Loucy (cell line): ENCODE results near the gene MYH14.
"Not testable (repeated sequence)": the region's sequence is repeated elsewhere in the genome, so short reads cannot be mapped to it uniquely, and the experiment has no call there.

ENCODE experiments used
- H2AFZ ChIP-seq: fragments of 200-600 bp; sonication (generic); 2 replicates; pipeline ENCODE4 v1.6.0; 2016; ENCODE audit warnings: antibody characterized with exemption, mild to moderate bottlenecking, low read length, moderate library complexity
- H3F3A ChIP-seq: fragments of 200-600 bp; 2 replicates; pipeline ENCODE4 v1.6.0; 2016; ENCODE audit warnings: antibody characterized with exemption, low read depth, mild to moderate bottlenecking
- H3K27me3 ChIP-seq: fragments of 200-600 bp; sonication (generic); 2 replicates; pipeline ENCODE4 v1.6.1; 2014; ENCODE audit warnings: low read length, mild to moderate bottlenecking; ENCODE audit not compliant: insufficient read depth, poor library complexity, severe bottlenecking
- H3K36me3 ChIP-seq: fragments of 200-600 bp; sonication (generic); 2 replicates; pipeline ENCODE4 v1.6.1; 2016; ENCODE audit warnings: low read length; ENCODE audit not compliant: insufficient read depth
- H3K4me1 ChIP-seq: fragments of 200-600 bp; sonication (generic); 2 replicates; pipeline ENCODE4 v1.5.1; 2014; ENCODE audit warnings: low read length, mild to moderate bottlenecking; ENCODE audit not compliant: insufficient read depth, poor library complexity, severe bottlenecking
- H3K4me2 ChIP-seq: fragments of 200-600 bp; sonication (generic); 2 replicates; pipeline ENCODE4 v1.6.0; 2014; ENCODE audit warnings: antibody characterized with exemption, low read length, low read depth, mild to moderate bottlenecking; ENCODE audit not compliant: poor library complexity, severe bottlenecking
- H3K4me3 ChIP-seq: fragments of 200-600 bp; sonication (generic); 2 replicates; pipeline ENCODE4 v1.5.1; 2014; ENCODE audit warnings: low read length, mild to moderate bottlenecking, mixed read lengths; ENCODE audit not compliant: poor library complexity, severe bottlenecking
- H3K79me2 ChIP-seq: fragments of 200-600 bp; sonication (generic); 2 replicates; pipeline ENCODE4 v1.6.1; 2014; ENCODE audit warnings: low read length; ENCODE audit not compliant: insufficient read depth
- H3K9ac ChIP-seq: fragments of 200-600 bp; sonication (generic); 2 replicates; pipeline ENCODE4 v1.6.0; 2014; ENCODE audit warnings: mild to moderate bottlenecking, low read depth, low read length, moderate library complexity; ENCODE audit not compliant: poor library complexity, severe bottlenecking
- H3K9me2 ChIP-seq: fragments of 200-600 bp; sonication (generic); replicated peaks from 2 replicates; pipeline ENCODE4 v1.6.1; 2016; ENCODE audit warnings: low read depth, low read length, mixed read lengths
- H3K9me3 ChIP-seq: fragments of 200-600 bp; sonication (generic); 2 replicates; pipeline ENCODE4 v1.6.1; 2014; ENCODE audit warnings: mild to moderate bottlenecking, antibody characterized with exemption, low read length, low read depth; ENCODE audit not compliant: insufficient read depth
- H4K20me1 ChIP-seq: fragments of 200-600 bp; sonication (generic); 2 replicates; pipeline ENCODE4 v1.6.0; 2014; ENCODE audit warnings: antibody characterized with exemption, low read length, mild to moderate bottlenecking; ENCODE audit not compliant: insufficient read depth, poor library complexity, severe bottlenecking
- EZH2phosphoT487 ChIP-seq: fragments of 200-600 bp; IDR thresholded peaks from 2 replicates; pipeline ENCODE4 v1.6.1; 2018; ENCODE audit warnings: antibody characterized with exemption, mild to moderate bottlenecking, moderate library complexity, borderline replicate concordance
- TF ChIP-seq, protein P1 (sequence below): fragments of 200-600 bp; sonication (generic); conservative IDR thresholded peaks from 2 replicates; pipeline ENCODE4 v1.5.1; 2014; ENCODE audit warnings: mild to moderate bottlenecking, antibody characterized with exemption, low read length

Gene MYH14

DNA sequence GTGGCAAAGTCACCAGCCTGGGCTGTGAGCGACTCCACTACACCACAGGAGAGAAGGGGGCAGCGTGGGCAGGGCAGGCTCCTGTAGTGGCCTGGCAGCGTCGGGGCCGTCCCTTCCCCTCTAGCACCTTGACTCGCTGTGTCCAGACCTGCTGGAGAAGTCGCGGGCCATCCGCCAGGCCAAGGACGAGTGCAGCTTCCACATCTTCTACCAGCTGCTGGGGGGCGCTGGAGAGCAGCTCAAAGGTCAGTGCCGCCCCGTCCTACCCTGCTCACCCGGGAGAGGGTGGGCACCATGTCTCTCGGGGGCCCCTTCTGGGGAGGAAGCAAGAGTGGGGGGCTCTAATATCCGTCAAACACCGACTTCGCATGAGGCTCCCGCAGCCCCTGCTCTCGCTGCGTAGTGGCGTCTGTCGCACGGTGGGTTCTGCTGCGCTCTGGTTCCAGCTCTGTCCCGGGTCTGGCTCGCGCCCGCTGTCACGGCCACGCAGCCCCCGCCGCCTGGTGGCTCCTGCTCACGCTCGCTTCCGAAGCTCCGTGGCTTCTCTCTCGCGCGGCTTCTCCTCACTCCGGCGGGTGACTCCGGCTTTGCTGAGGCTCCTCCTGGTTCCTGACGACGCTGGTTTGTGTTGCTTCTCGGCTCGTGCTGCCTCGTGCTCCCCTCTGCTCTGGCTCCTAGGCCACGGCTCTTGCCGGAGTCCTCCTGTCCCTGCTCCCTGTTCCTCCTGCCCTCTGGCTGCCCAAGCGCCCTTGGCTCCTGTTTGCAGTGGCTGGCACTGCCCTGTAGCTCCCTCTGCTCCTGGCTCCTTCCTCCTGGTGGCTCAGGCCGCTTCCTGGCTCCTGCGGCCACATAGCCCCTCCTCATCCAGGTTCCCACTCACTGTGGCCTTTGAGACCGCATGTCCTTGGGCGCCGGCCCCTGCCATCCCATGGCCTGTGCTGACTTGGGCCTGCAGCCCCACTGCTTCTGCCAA, 27.2 kb downstream of the MYH14 start:
- Histone ChIP-seq H2AFZ (no peak overlapping the region), H3K36me3 (no peaks in the 10 kb centered on the region), H3K4me1 (no peaks in the 10 kb centered on the region), H3K9me3 (no peaks in the 10 kb centered on the region), H3F3A (no peaks in the 10 kb centered on the region), H3K9ac (no peak overlapping the region), H3K4me2 (no peak overlapping the region), H3K4me3 (no peak overlapping the region), H4K20me1 (no peaks in the 10 kb centered on the region), H3K9me2 (no peaks in the 10 kb centered on the region), H3K79me2 (no peaks in the 10 kb centered on the region), H3K27me3 (no peaks in the 10 kb centered on the region)
- TF ChIP-seq, protein P1, sequence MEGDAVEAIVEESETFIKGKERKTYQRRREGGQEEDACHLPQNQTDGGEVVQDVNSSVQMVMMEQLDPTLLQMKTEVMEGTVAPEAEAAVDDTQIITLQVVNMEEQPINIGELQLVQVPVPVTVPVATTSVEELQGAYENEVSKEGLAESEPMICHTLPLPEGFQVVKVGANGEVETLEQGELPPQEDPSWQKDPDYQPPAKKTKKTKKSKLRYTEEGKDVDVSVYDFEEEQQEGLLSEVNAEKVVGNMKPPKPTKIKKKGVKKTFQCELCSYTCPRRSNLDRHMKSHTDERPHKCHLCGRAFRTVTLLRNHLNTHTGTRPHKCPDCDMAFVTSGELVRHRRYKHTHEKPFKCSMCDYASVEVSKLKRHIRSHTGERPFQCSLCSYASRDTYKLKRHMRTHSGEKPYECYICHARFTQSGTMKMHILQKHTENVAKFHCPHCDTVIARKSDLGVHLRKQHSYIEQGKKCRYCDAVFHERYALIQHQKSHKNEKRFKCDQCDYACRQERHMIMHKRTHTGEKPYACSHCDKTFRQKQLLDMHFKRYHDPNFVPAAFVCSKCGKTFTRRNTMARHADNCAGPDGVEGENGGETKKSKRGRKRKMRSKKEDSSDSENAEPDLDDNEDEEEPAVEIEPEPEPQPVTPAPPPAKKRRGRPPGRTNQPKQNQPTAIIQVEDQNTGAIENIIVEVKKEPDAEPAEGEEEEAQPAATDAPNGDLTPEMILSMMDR, result no peak
- no peak for TF ChIP-seq EZH2phosphoT487

DNA sequence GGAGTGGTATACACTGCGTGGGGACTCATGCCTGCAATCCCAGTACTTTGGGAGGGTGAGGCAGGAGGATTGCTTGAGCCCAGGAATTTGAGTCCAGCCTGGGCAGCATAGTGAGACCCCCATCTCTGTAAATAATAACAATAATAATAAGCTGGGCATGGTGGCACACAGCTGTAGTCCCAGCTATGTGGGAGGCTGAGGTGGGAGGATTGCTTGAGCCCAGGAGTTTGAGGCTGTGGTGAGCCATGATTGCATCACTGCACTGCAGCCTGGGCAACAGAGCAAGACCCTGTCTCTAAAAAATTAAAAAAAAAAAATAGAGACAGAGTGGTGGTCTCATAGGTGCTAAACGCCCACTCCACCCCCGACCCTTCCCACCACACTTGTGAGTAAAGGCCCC, 28.0 kb downstream of the MYH14 start:
- not testable (repeated sequence) for H3K4me1 ChIP-seq, H3K36me3 ChIP-seq, H3K9me3 ChIP-seq, H3K9me2 ChIP-seq, H3K79me2 ChIP-seq, H4K20me1 ChIP-seq, H3K27me3 ChIP-seq, H3K4me3 ChIP-seq, H3K4me2 ChIP-seq, H3K9ac ChIP-seq, H2AFZ ChIP-seq, H3F3A ChIP-seq

DNA sequence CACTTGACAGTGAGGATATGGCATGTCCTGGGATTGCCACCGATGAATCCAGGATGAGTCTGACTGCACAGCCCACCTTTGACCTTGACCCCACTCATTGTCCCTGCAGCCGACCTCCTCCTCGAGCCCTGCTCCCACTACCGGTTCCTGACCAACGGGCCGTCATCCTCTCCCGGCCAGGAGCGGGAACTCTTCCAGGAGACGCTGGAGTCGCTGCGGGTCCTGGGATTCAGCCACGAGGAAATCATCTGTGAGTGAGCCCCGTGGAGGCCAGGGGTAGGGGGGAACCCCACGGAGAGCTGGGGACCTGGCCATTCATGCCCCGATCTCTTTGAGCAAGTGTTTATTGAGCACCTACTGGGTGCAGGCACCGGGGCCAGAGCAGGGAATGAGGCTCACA, 28.4 kb downstream of the MYH14 start:
- Histone ChIP-seq H3K9me3 (no peaks in the 10 kb centered on the region), H3K36me3 (no peaks in the 10 kb centered on the region), H3K79me2 (no peaks in the 10 kb centered on the region), H2AFZ (no peak overlapping the region), H3K9ac (no peak overlapping the region), H3K4me2 (no peak overlapping the region), H3K9me2 (no peaks in the 10 kb centered on the region), H3K4me3 (no peak overlapping the region), H4K20me1 (no peaks in the 10 kb centered on the region), H3K27me3 (no peaks in the 10 kb centered on the region), H3K4me1 (no peaks in the 10 kb centered on the region), H3F3A (no peaks in the 10 kb centered on the region)
- TF ChIP-seq EZH2phosphoT487, result no peak
- TF ChIP-seq, protein P1, result no peak

DNA sequence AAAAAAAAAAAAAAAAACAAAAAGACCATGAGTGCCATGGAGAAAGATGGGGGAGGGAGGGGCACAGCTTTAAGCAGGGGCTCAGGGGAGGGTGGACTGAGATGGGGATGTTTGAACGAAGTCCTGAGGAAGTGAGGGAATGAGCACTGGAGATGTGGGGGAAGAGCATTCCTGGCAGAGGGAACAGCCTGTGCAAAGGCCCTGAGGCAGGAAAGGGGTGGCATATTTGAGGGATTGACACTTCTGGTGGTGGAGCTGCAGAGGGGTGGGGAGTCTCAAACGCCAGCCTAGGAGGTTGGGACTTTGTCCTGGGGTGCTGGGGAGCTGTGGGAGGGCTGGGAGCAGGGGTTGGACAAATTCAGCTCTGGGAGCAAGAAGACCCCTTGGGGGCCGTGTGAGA, 29.2 kb downstream of the MYH14 start:
- no peak overlapping the region for H2AFZ ChIP-seq
- no peaks in the 10 kb centered on the region for H3K79me2 ChIP-seq
- H3K36me3 ChIP-seq, result no peaks in the 10 kb centered on the region
- H3K9me3 ChIP-seq, result no peaks in the 10 kb centered on the region
- no peak overlapping the region for H3K4me2 ChIP-seq
- H3K9me2 ChIP-seq, result no peaks in the 10 kb centered on the region
- H3K9ac ChIP-seq, result no peak overlapping the region
- no peak overlapping the region for H3K4me3 ChIP-seq
- no peak for TF ChIP-seq EZH2phosphoT487
- TF ChIP-seq, protein P1, result no peak
- H3K4me1 ChIP-seq, result no peaks in the 10 kb centered on the region
- no peaks in the 10 kb centered on the region for H4K20me1 ChIP-seq
- no peaks in the 10 kb centered on the region for H3F3A ChIP-seq
- no peaks in the 10 kb centered on the region for H3K27me3 ChIP-seq
